ENCODE results near the gene CCL5. TPM values are rescaled to one million over a fixed set of nuclear protein-coding genes. Genes with fewer than 3 reads are reported as not detected.

The CCL5 gene
- total and polyA plus RNA-seq, 2 experiments from 2014 or later = not detected

DNA sequence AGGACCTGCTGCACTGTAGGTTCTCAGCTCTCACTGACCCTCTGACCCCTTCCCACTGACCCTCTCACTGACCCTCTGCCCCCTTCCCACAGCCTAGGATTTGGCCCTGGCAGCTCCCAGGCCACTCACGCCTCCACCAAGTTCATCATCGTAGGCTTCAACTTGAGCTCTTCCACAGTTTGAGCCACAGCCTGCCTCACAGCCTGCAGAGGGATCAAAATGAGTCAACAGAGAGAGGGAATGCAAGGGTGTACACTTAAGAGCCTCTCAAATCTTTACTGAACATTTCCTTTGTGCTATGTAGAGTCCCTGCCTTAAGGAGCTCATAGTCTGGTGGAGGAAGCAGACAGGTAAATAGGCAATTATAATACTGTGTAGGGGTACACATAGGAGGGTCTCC is 23.6 kb downstream of the CCL5 start:
- WGBS, 2 experiments (ENCODE audit: low coverage in 1 of 2, low lambda C conversion rate in 2 of 2, missing lambda C conversion rate in 2 of 2) = 96 to 100% methylated on average over 2 of the region's 2 CpGs
- H3K36me3 ChIP-seq (ENCODE audit: low read depth) = peaks cover 9% of the 10 kb centered on the region; the same call in 1 of the 2 replicates
- H3K27me3 ChIP-seq (replicated peaks; ENCODE audit: insufficient read depth) = no peaks in the 10 kb centered on the region
- H2AFZ ChIP-seq = no peak overlapping the region
- H3K9ac ChIP-seq = no peak overlapping the region
- TF ChIP-seq EZH2phosphoT487 (IDR thresholded peaks at IDR 0.05; ENCODE audit: insufficient read depth, low read depth) (no peak), EZH2 (IDR thresholded peaks at IDR 0.05; ENCODE audit: insufficient read depth, poor library complexity, severe bottlenecking) (no peak)
- no peak overlapping the region for H3K4me2 ChIP-seq (ENCODE audit: unreplicated experiment)
- H3K9me3 ChIP-seq (ENCODE audit: low read depth) = no peaks in the 10 kb centered on the region
- no peaks in the 10 kb centered on the region for H3K4me1 ChIP-seq (ENCODE audit: insufficient read depth)
- H3K79me2 ChIP-seq (ENCODE audit: insufficient read depth) = no peaks in the 10 kb centered on the region
- no peaks in the 10 kb centered on the region for H3F3A ChIP-seq (ENCODE audit: insufficient read depth)
- no peaks in the 10 kb centered on the region for H4K20me1 ChIP-seq (ENCODE audit: insufficient read depth)
- H3K27ac ChIP-seq = no peak overlapping the region
- DNase-seq = no peak
- no peaks in the 10 kb centered on the region for H3K9me2 ChIP-seq (ENCODE audit: insufficient read depth)
- no peak overlapping the region for H3K4me3 ChIP-seq
- in situ Hi-C loops (cut with MboI) = no loop called here

DNA sequence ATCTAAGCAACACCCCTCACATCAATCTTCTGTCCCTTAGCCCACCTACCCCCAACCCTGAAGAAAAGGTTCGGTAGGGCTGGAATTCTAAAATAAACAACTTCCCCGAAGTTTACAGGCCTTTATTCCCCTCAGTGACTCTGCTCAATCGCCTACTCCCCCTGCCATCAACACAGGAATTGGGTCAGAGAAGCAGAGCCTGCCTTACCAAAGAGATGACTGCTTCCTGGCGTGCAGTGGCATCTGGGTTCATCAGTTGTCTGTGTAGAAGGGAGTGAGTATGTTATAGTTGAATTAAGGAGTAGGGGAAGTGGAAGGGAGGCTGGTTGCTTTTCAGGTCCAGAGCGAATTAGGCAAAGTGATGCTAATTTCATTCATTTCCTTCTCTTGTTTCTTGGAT is 24.2 kb downstream of the CCL5 start:
- Histone ChIP-seq H3F3A (ENCODE audit: insufficient read depth) (no peaks in the 10 kb centered on the region), H3K27ac (no peak overlapping the region), H3K4me1 (ENCODE audit: insufficient read depth) (no peaks in the 10 kb centered on the region), H3K79me2 (ENCODE audit: insufficient read depth) (no peaks in the 10 kb centered on the region), H3K9me3 (ENCODE audit: low read depth) (no peaks in the 10 kb centered on the region), H2AFZ (no peak overlapping the region), H3K36me3 (ENCODE audit: low read depth) (peaks cover 9% of the 10 kb centered on the region; the same call in 1 of the 2 replicates), H3K9me2 (ENCODE audit: insufficient read depth) (no peaks in the 10 kb centered on the region), H3K9ac (no peak overlapping the region), H3K4me2 (ENCODE audit: unreplicated experiment) (no peak overlapping the region), H3K27me3 (replicated peaks; ENCODE audit: insufficient read depth) (no peaks in the 10 kb centered on the region), H4K20me1 (ENCODE audit: insufficient read depth) (no peaks in the 10 kb centered on the region), H3K4me3 (no peak overlapping the region)
- TF ChIP-seq EZH2phosphoT487 (IDR thresholded peaks at IDR 0.05; ENCODE audit: insufficient read depth, low read depth) (no peak), EZH2 (IDR thresholded peaks at IDR 0.05; ENCODE audit: insufficient read depth, poor library complexity, severe bottlenecking) (no peak)
- WGBS, 2 experiments (ENCODE audit: low coverage in 1 of 2, low lambda C conversion rate in 2 of 2, missing lambda C conversion rate in 2 of 2) = 71 to 74% methylated on average over 5 of the region's 5 CpGs
- in situ Hi-C loops (cut with MboI) = no loop called here
- DNase-seq = no peak

DNA sequence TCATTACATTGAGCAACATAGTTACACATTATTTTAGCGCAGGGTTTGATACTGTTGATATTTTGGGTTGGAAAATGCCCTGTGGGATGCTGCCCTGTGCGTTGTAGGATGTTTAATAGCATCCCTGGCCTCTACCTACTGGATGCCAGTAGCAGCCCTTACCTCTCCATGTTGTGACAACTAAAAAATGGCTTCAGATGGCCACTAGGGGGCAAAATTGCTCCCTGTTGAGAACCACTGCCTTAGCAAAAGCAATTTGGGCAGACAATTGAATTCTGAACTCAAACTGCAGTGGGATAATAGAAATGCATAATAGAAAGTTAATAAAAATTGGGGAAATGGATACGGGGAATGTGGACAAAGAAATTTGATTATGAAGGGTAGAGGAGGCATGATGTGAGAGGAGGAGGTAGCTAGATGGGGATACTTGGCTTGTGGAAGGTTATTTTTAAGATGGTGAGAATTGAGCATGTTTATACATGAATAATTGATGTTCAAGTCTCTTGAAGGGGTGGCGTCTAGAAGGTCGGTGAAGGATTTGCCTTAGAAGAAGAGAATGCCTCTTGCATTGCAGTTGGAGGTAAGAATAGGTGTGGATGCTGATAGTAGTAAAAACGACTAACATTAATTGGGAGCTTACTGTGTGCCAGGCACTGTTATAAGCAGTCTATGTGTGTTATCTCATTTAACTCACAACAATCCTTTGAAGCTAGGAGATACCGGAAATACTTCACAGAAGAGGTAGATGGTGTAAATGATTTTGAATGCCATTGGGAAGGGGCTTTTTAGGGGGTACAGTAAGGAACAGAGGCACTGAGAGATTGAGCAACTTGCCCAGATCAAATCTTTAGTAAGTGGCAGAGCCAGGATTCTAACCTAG is 30.5 kb downstream of the CCL5 start:
- Histone ChIP-seq H3K4me1 (ENCODE audit: insufficient read depth) (peaks cover 7% of the 10 kb centered on the region; the same call in 1 of the 2 replicates), H3K9me2 (ENCODE audit: insufficient read depth) (no peaks in the 10 kb centered on the region), H3K27ac (no peak overlapping the region), H2AFZ (no peak overlapping the region), H3K4me3 (no peak overlapping the region), H3K9me3 (ENCODE audit: low read depth) (no peaks in the 10 kb centered on the region), H3K4me2 (ENCODE audit: unreplicated experiment) (no peak overlapping the region), H3F3A (ENCODE audit: insufficient read depth) (peaks cover 18% of the 10 kb centered on the region), H3K36me3 (ENCODE audit: low read depth) (peaks cover 45% of the 10 kb centered on the region), H3K27me3 (replicated peaks; ENCODE audit: insufficient read depth) (no peaks in the 10 kb centered on the region), H3K9ac (no peak overlapping the region), H4K20me1 (ENCODE audit: insufficient read depth) (no peaks in the 10 kb centered on the region; the same call in 1 of the 2 replicates), H3K79me2 (ENCODE audit: insufficient read depth) (0 out of 2 replicates have a peak, but pooled peaks cover 5% of the 10 kb centered on the region)
- 78 to 79% methylated on average over 7 of the region's 7 CpGs for WGBS, 2 experiments (ENCODE audit: low coverage in 1 of 2, low lambda C conversion rate in 2 of 2, missing lambda C conversion rate in 2 of 2)
- no peak for TF ChIP-seq EZH2 (IDR thresholded peaks at IDR 0.05; ENCODE audit: insufficient read depth, poor library complexity, severe bottlenecking)
- no peak for TF ChIP-seq EZH2phosphoT487 (IDR thresholded peaks at IDR 0.05; ENCODE audit: insufficient read depth, low read depth)
- DNase-seq = peak; percentile 67
- in situ Hi-C loops (cut with MboI) = loop anchor here (25.0 kb wide), 1 partner anchor 663 kb away; no protein-coding TSS in a partner anchor

DNA sequence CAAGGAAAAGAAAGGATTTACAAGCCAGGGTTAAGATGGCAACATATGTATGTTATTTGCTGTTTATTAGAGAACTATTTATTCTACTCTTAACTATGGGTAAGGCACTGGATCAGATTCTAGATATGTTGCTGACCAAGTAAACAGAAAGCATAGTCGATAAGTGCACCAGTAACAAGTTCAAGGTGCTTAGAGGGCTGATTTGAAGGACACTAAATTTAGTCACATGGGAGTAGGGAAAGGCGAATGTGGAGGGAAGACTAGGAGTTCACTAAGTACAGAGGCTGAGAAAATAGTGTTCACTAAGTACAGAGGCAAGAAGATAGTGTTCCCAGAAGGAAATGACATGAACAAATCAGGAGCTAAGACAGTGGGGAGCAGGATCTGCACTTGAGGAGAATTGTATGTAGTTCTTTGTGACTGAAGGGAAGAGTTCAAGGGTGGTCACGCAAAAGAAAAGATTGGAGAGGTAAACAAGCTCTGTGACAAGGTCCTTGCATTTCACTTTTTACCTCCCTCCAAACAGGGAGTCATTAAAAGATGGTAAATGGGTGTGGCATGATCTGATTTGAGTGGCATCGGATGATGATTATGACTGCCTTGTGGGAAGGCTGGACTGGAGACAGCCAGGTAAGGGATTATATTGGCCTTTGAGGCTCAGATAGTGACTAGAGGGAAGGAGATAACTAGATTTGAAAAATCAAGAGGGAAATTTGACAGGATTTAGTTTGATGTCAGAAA is 32.4 kb downstream of the CCL5 start:
- H3K4me2 ChIP-seq (ENCODE audit: unreplicated experiment) = no peak overlapping the region
- in situ Hi-C loops (cut with MboI) = loop anchor here (25.0 kb wide), 1 partner anchor 664 kb away; no protein-coding TSS in a partner anchor
- H4K20me1 ChIP-seq (ENCODE audit: insufficient read depth) = no peaks in the 10 kb centered on the region; the same call in 1 of the 2 replicates
- no peak overlapping the region for H3K9ac ChIP-seq
- H3K36me3 ChIP-seq (ENCODE audit: low read depth) = peaks cover 56% of the 10 kb centered on the region
- peaks cover 16% of the 10 kb centered on the region; the same call in 1 of the 2 replicates for H3K79me2 ChIP-seq (ENCODE audit: insufficient read depth)
- peaks cover 7% of the 10 kb centered on the region; the same call in 1 of the 2 replicates for H3K4me1 ChIP-seq (ENCODE audit: insufficient read depth)
- no peak overlapping the region for H3K27ac ChIP-seq
- 89% methylated on average over 4 of the region's 4 CpGs for WGBS, 2 experiments (ENCODE audit: low coverage in 1 of 2, low lambda C conversion rate in 2 of 2, missing lambda C conversion rate in 2 of 2)
- no peaks in the 10 kb centered on the region for H3K9me2 ChIP-seq (ENCODE audit: insufficient read depth)
- H3K4me3 ChIP-seq = no peak overlapping the region
- no peaks in the 10 kb centered on the region for H3K27me3 ChIP-seq (replicated peaks; ENCODE audit: insufficient read depth)
- no peak for DNase-seq
- H3F3A ChIP-seq (ENCODE audit: insufficient read depth) = peaks cover 18% of the 10 kb centered on the region
- H2AFZ ChIP-seq = no peak overlapping the region
- no peaks in the 10 kb centered on the region for H3K9me3 ChIP-seq (ENCODE audit: low read depth)
- TF ChIP-seq EZH2phosphoT487 (IDR thresholded peaks at IDR 0.05; ENCODE audit: insufficient read depth, low read depth) = no peak
- TF ChIP-seq EZH2 (IDR thresholded peaks at IDR 0.05; ENCODE audit: insufficient read depth, poor library complexity, severe bottlenecking) = no peak

Data from GM23248 (cell line).